ENCODE data around the gene GALP. TPM values are rescaled to one million over a fixed set of nuclear protein-coding genes. Genes with fewer than 3 reads are reported as not detected.
"Not testable (repeated sequence)": the region's sequence is repeated elsewhere in the genome, so short reads cannot be mapped to it uniquely, and the experiment has no call there.

GALP gene
- total RNA-seq, 1 donor from 2014 or later = not detected

DNA sequence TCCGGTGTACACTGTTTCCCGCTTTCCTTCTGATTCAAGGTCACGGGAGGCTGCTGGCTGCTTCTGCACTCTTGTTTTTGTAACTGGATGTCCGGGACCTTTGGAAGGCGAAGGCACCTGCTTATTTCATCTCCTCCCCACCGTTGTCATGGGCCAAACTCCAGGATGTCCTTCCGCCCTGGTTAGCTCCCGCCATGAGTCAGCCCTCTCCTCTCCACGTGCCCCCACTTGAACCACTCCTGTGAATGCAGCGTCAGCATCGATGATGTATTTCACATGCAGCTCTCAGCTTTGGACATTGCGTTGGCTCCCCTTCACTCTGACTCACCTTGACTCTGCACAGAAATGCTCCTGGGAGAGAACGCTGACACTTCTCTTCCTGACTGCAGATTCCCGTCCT, 5.5 kb upstream of the GALP start:
- H3K4me3 Mint-ChIP-seq = no peak overlapping the region
- H3K27ac Mint-ChIP-seq = peak overlapping the region; percentile 5
- H3K9me3 Mint-ChIP-seq = no peaks in the 10 kb centered on the region
- peaks cover 23% of the 10 kb centered on the region for H3K27me3 Mint-ChIP-seq
- DNase-seq (ENCODE audit: extremely low spot score, unreplicated experiment) = no peak
- no peak for TF ChIP-seq CTCF (conservative IDR thresholded peaks at IDR 0.05)
- H3K36me3 Mint-ChIP-seq = no peaks in the 10 kb centered on the region
- H3K4me1 Mint-ChIP-seq (ENCODE audit: unreplicated experiment) = no peaks in the 10 kb centered on the region

GRCh38 chr19:56174086-56174485, 1.7 kb upstream of the GALP start:
- Mint-ChIP-seq H3K4me3 (no peak overlapping the region), H3K36me3 (no peaks in the 10 kb centered on the region), H3K27me3 (peaks cover 23% of the 10 kb centered on the region), H3K9me3 (no peaks in the 10 kb centered on the region), H3K4me1 (ENCODE audit: unreplicated experiment) (no peaks in the 10 kb centered on the region), H3K27ac (no peak overlapping the region)
- no peak for DNase-seq (ENCODE audit: extremely low spot score, unreplicated experiment)
- no peak for TF ChIP-seq CTCF (conservative IDR thresholded peaks at IDR 0.05)

- no peak overlapping the region for H3K27ac Mint-ChIP-seq
- H3K4me1 Mint-ChIP-seq (ENCODE audit: unreplicated experiment) = no peaks in the 10 kb centered on the region
- DNase-seq (ENCODE audit: extremely low spot score, unreplicated experiment) = no peak
- no peak for TF ChIP-seq CTCF (conservative IDR thresholded peaks at IDR 0.05)
- no peaks in the 10 kb centered on the region for H3K36me3 Mint-ChIP-seq
- no peak overlapping the region for H3K4me3 Mint-ChIP-seq
- H3K27me3 Mint-ChIP-seq = peaks cover 23% of the 10 kb centered on the region
- no peaks in the 10 kb centered on the region for H3K9me3 Mint-ChIP-seq
Measured at GRCh38 chr19:56174550-56174949, 1.3 kb upstream of the GALP start.

GRCh38 chr19:56176310-56176709, 502 bp downstream of the GALP start:
- H3K27ac Mint-ChIP-seq; H3K9me3 Mint-ChIP-seq; H3K36me3 Mint-ChIP-seq; H3K4me3 Mint-ChIP-seq; DNase-seq (ENCODE audit: extremely low spot score, unreplicated experiment); H3K4me1 Mint-ChIP-seq (ENCODE audit: unreplicated experiment): not testable (repeated sequence)
- peaks cover 17% of the 10 kb centered on the region for H3K27me3 Mint-ChIP-seq

DNA sequence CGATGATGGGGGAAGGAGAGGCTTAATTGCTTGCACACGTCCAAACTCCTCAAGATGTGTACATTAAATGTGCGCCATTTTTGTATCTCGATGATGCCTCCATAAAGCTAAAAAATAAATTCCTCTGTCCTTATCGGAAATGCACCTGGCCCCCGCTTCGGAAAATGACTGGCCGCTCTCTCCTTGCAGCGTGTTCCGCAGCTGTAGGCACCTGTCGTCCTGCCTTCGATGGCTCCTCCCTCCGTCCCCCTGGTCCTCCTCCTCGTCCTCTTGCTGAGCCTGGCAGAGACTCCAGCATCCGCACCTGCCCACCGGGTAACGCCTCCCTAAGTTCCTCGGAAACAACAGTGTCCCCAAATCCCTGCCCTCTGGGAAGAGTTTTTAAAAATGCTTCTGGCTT, 1.1 kb downstream of the GALP start:
- Mint-ChIP-seq H3K36me3 (no peaks in the 10 kb centered on the region), H3K27ac (no peak overlapping the region), H3K4me3 (no peak overlapping the region), H3K9me3 (no peaks in the 10 kb centered on the region), H3K4me1 (ENCODE audit: unreplicated experiment) (no peaks in the 10 kb centered on the region), H3K27me3 (peaks cover 16% of the 10 kb centered on the region)
- TF ChIP-seq CTCF (conservative IDR thresholded peaks at IDR 0.05) = no peak
- no peak for DNase-seq (ENCODE audit: extremely low spot score, unreplicated experiment)

- peaks cover 14% of the 10 kb centered on the region for H3K27me3 Mint-ChIP-seq
- no peak for TF ChIP-seq CTCF (conservative IDR thresholded peaks at IDR 0.05)
Measured at GRCh38 chr19:56177564-56178243, 1.9 kb downstream of the GALP start.

More at GRCh38 chr19:56177564-56178243, 1.9 kb downstream of the GALP start:
- Mint-ChIP-seq H3K4me1 (ENCODE audit: unreplicated experiment) (no peaks in the 10 kb centered on the region), H3K9me3 (no peaks in the 10 kb centered on the region), H3K27ac (no peak overlapping the region), H3K4me3 (no peak overlapping the region), H3K36me3 (no peaks in the 10 kb centered on the region)
- no peak for DNase-seq (ENCODE audit: extremely low spot score, unreplicated experiment)
